IMR-90 (cell line): ENCODE data around the gene S1PR2. TPM values are rescaled to one million over a fixed set of nuclear protein-coding genes. Genes with fewer than 3 reads are reported as not detected.

ENCODE experiments used
- ATAC-seq: fragments of 200-7000 bp; cut with Tn5 transposase; 2 replicates; pipeline ENCODE4 v1.9.1; 2020; ENCODE audit warnings: low read depth, mild to moderate bottlenecking, moderate library complexity
- BruUV-seq: library from RNA; stranded (reverse); fragments of 400-500 nt; replicated peaks from 2 replicates; lab custom pipeline; 2021; lab: Mats Ljungman, UMichigan
- CTCF ChIA-PET: fragments of 300-600 bp; formaldehyde crosslinking; extraction: SDS; loops from one replicate; lab custom pipeline; 2021; ENCODE audit warnings: antibody characterized with exemption; lab: Yijun Ruan, JAX
- POLR2A ChIA-PET: fragments of 300-600 bp; sonication (Branson Sonifier 250); formaldehyde crosslinking; loops from one replicate; lab custom pipeline; 2022; ENCODE audit warnings: antibody characterized with exemption; ENCODE audit not compliant: unreplicated experiment; lab: Charles Lee
- DNase-seq: peaks from one replicate; pipeline ENCODE4 v3.0.0; 2013
- H2AFZ ChIP-seq: replicated peaks from 2 replicates; pipeline ENCODE3; 2013; ENCODE audit warnings: low read length, mild to moderate bottlenecking; ENCODE audit not compliant: poor library complexity
- H2AK5ac ChIP-seq: 2 replicates; pipeline ENCODE4 v1.6.1; 2013; ENCODE audit warnings: low read depth, low read length, inconsistent platforms
- H2AK9ac ChIP-seq: replicated peaks from 2 replicates; pipeline ENCODE3; 2013; ENCODE audit warnings: mild to moderate bottlenecking, low read depth, low read length, moderate library complexity; ENCODE audit not compliant: poor library complexity
- H2BK120ac ChIP-seq: 2 replicates; pipeline ENCODE4 v1.6.1; 2013; ENCODE audit warnings: low read depth, low read length, inconsistent platforms
- H2BK15ac ChIP-seq: 3 replicates; pipeline ENCODE4 v1.6.1; 2013; ENCODE audit warnings: low read depth, low read length, inconsistent platforms
- H2BK20ac ChIP-seq: 2 replicates; pipeline ENCODE4 v1.6.1; 2013; ENCODE audit warnings: low read depth, mild to moderate bottlenecking, inconsistent platforms, low read length, moderate library complexity
- H2BK5ac ChIP-seq: 2 replicates; pipeline ENCODE4 v1.6.1; 2013; ENCODE audit warnings: mild to moderate bottlenecking, low read depth, low read length, inconsistent platforms; ENCODE audit not compliant: poor library complexity, severe bottlenecking
- H3K14ac ChIP-seq: replicated peaks from 2 replicates; pipeline ENCODE4 v1.6.1; 2013; ENCODE audit warnings: low read depth, low read length, inconsistent platforms
- H3K18ac ChIP-seq: 2 replicates; pipeline ENCODE4 v1.6.1; 2013; ENCODE audit warnings: low read depth, low read length, control low read depth
- H3K23ac ChIP-seq: 2 replicates; pipeline ENCODE4 v1.6.1; 2013; ENCODE audit warnings: low read depth, low read length, inconsistent platforms
- H3K27ac ChIP-seq: 2 replicates; pipeline ENCODE4 v1.5.1; 2013; ENCODE audit warnings: mild to moderate bottlenecking, control low read depth, low read length; ENCODE audit not compliant: insufficient read depth
- H3K27me3 ChIP-seq: 2 replicates; pipeline ENCODE4 v1.6.1; 2013; ENCODE audit warnings: low read length; ENCODE audit not compliant: control insufficient read depth, insufficient read depth
- H3K36me3 ChIP-seq: 2 replicates; pipeline ENCODE4 v1.6.1; 2013; ENCODE audit warnings: low read length, mixed read lengths; ENCODE audit not compliant: control insufficient read depth, insufficient read depth
- H3K4ac ChIP-seq: 2 replicates; pipeline ENCODE4 v1.6.1; 2013; ENCODE audit warnings: low read depth, low read length, inconsistent platforms
- H3K4me1 ChIP-seq: 2 replicates; pipeline ENCODE4 v1.6.1; 2013; ENCODE audit warnings: low read length, mixed read lengths; ENCODE audit not compliant: control insufficient read depth, insufficient read depth
- H3K4me2 ChIP-seq: 2 replicates; pipeline ENCODE4 v1.6.1; 2013; ENCODE audit warnings: low read depth, mild to moderate bottlenecking, control low read depth, low read length, moderate library complexity
- H3K4me3 ChIP-seq: 2 replicates; pipeline ENCODE4 v1.5.1; 2013; ENCODE audit warnings: low read depth, mild to moderate bottlenecking, control low read depth, low read length, moderate library complexity; ENCODE audit not compliant: insufficient read depth
- H3K56ac ChIP-seq: 2 replicates; pipeline ENCODE4 v1.6.1; 2013; ENCODE audit warnings: low read length, inconsistent platforms; ENCODE audit not compliant: insufficient read depth; ENCODE audit errors: extremely low read depth
- H3K79me1 ChIP-seq, 2 experiments: 2 replicates each; pipeline ENCODE4 v1.6.1; 2013; ENCODE audit warnings: low read length in 2 of 2, inconsistent platforms in 1 of 2, low read depth in 1 of 2
- H3K9ac ChIP-seq: 2 replicates; pipeline ENCODE4 v1.6.1; 2013; ENCODE audit warnings: low read depth, low read length, control low read depth
- H3K9me1 ChIP-seq: 2 replicates; pipeline ENCODE4 v1.6.1; 2013; ENCODE audit warnings: low read length, inconsistent platforms; ENCODE audit not compliant: insufficient read depth
- H3K9me3 ChIP-seq: 2 replicates; pipeline ENCODE4 v1.6.1; 2013; ENCODE audit warnings: low read length; ENCODE audit not compliant: control insufficient read depth, insufficient read depth
- H4K20me1 ChIP-seq: 2 replicates; pipeline ENCODE4 v1.6.1; 2013; ENCODE audit warnings: low read length, inconsistent platforms; ENCODE audit not compliant: insufficient read depth
- H4K5ac ChIP-seq: 2 replicates; pipeline ENCODE4 v1.6.1; 2013; ENCODE audit warnings: mild to moderate bottlenecking, low read depth, low read length, control low read depth
- H4K8ac ChIP-seq, 2 experiments: 2 replicates each; pipeline ENCODE4 v1.6.1; 2013; ENCODE audit warnings: low read depth in 2 of 2, low read length in 2 of 2, control low read depth in 1 of 2, inconsistent platforms in 1 of 2
- H4K91ac ChIP-seq: 2 replicates; pipeline ENCODE4 v1.6.1; 2013; ENCODE audit warnings: low read depth, low read length, inconsistent platforms; ENCODE audit not compliant: insufficient read depth
- CEBPB ChIP-seq: IDR thresholded peaks from 2 replicates; pipeline ENCODE4 v1.6.1; 2012; ENCODE audit warnings: low read depth, low read length, improper control_type of control experiment
- FOS ChIP-seq: fragments of 150-350 bp; IDR thresholded peaks from 2 replicates; pipeline ENCODE4 v1.6.1; 2016; ENCODE audit warnings: low read depth, low read length
- NFE2L2 ChIP-seq: fragments of 150-350 bp; IDR thresholded peaks from 2 replicates; pipeline ENCODE4 v1.6.1; 2016; ENCODE audit warnings: low read depth, mild to moderate bottlenecking, low read length
- RFX5 ChIP-seq: IDR thresholded peaks from 2 replicates; pipeline ENCODE4 v1.8.0; 2012; ENCODE audit warnings: low read depth, mild to moderate bottlenecking, low read length, moderate library complexity
- SMC3 ChIP-seq: fragments of 150-350 bp; IDR thresholded peaks from 2 replicates; pipeline ENCODE4 v1.6.1; 2016; ENCODE audit warnings: low read depth, mild to moderate bottlenecking, antibody characterized with exemption, low read length, moderate library complexity
- WGBS, 2 experiments: methylation state at CpG; one replicate each; pipeline versions ENCODE4 v1.1.5 to v1.1.7; 2013; ENCODE audit warnings: missing lambda C conversion rate in 2 of 2; ENCODE audit not compliant: insufficient read length in 1 of 2; ENCODE audit errors: extremely low coverage in 2 of 2; 5-methylcytosine and 5-hydroxymethylcytosine counted together
- dilution Hi-C: fragments of 300-500 bp; cut with HindIII; formaldehyde crosslinking; loops from one replicate; pipeline ENCODE4 v1.14.3; 2018; ENCODE audit warnings: low sequenced_read_pairs; ENCODE audit not compliant: unreplicated experiment
- in situ Hi-C: fragments of 300-500 bp; cut with MboI; formaldehyde crosslinking; loops from 3 replicates; pipeline ENCODE4 v1.14.3; 2019; ENCODE audit warnings: low sequenced_read_pairs, inconsistent platforms, mixed read lengths
- intact Hi-C: fragments of 100-400 bp; cut with micrococcal nuclease; formaldehyde crosslinking; loops from 2 replicates; pipeline ENCODE4 v1.10.0; 2022
- polyA plus RNA-seq, 3 experiments: library from polyadenylated mRNA; depleted of rRNA; stranded (reverse); fragments of >200 nt; gene quantifications; 2 replicates each; pipeline ENCODE4 v1.2.3, GENCODE V29; 2012; ENCODE audit warnings: low replicate concordance in 1 of 3
- total RNA-seq: library from RNA; depleted of rRNA; stranded (reverse); fragments of >200 nt; gene quantifications from 2 replicates; pipeline ENCODE4 v1.2.3, GENCODE V29; 2012
- TF ChIP-seq, protein P1 (sequence below): fragments of 150-350 bp; IDR thresholded peaks from 2 replicates; pipeline ENCODE4 v1.6.1; 2016; ENCODE audit warnings: low read depth, mild to moderate bottlenecking, low read length, moderate library complexity, borderline replicate concordance

S1PR2 gene
- total and polyA plus RNA-seq, 2 of the 4 experiments (the other 2 are of a cell fraction), result 14.0 to 15.0 TPM

- ATAC-seq (no peak), DNase-seq (no peak)
- in situ Hi-C loops (no loop called here), dilution Hi-C loops (no loop called here), intact Hi-C loops (no loop called here)
- Histone ChIP-seq H4K8ac (no peak overlapping the region), H2BK15ac (no peak overlapping the region), H2AK5ac (no peak overlapping the region), H3K79me1 (no peaks in the 10 kb centered on the region), H2BK5ac (no peak overlapping the region), H3K4me1 (no peaks in the 10 kb centered on the region; the same call in 1 of the 2 replicates), H2AK9ac (no peak overlapping the region), H4K20me1 (no peaks in the 10 kb centered on the region), H2BK20ac (no peak overlapping the region), H3K4me3 (no peak overlapping the region), H3K14ac (no peak overlapping the region), H3K27ac (no peak overlapping the region), H3K4ac (no peak overlapping the region), H3K23ac (no peak overlapping the region), H3K56ac (no peak overlapping the region), H3K9me1 (no peaks in the 10 kb centered on the region), H3K9ac (no peak overlapping the region), H2BK120ac (no peak overlapping the region), H3K18ac (no peak overlapping the region), H4K5ac (no peak overlapping the region), H2AFZ (no peak overlapping the region), H3K4me2 (no peak overlapping the region), H4K91ac (no peak overlapping the region), H3K36me3 (no peaks in the 10 kb centered on the region), H3K9me3 (peaks cover 4% of the 10 kb centered on the region; the same call in 1 of the 2 replicates), H3K27me3 (no peaks in the 10 kb centered on the region)
- ChIA-PET POLR2A (interaction anchor here (0.6 kb wide), 1 partner anchor 29 kb away, joined by 4 read pairs; no protein-coding TSS in a partner anchor), CTCF (no interaction called here)
- no peak for TF ChIP-seq NFE2L2
- no peak for TF ChIP-seq CEBPB
- TF ChIP-seq SMC3, result no peak
- no peak for TF ChIP-seq RFX5
- TF ChIP-seq, protein P1, sequence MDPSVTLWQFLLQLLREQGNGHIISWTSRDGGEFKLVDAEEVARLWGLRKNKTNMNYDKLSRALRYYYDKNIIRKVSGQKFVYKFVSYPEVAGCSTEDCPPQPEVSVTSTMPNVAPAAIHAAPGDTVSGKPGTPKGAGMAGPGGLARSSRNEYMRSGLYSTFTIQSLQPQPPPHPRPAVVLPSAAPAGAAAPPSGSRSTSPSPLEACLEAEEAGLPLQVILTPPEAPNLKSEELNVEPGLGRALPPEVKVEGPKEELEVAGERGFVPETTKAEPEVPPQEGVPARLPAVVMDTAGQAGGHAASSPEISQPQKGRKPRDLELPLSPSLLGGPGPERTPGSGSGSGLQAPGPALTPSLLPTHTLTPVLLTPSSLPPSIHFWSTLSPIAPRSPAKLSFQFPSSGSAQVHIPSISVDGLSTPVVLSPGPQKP, result no peak
- no peak for TF ChIP-seq FOS
- WGBS, 2 experiments, result 90% methylated on average over 3 of the region's 6 CpGs; no CpG with 5 or more reads in 1 of the 2 experiments
- no TSS peak for BruUV-seq
Observed at GRCh38 chr19:10211691-10212090, 19.4 kb downstream of the S1PR2 start.
